K562 (cell line): ENCODE results near the gene MAZ. TPM values are rescaled to one million over a fixed set of nuclear protein-coding genes. Genes with fewer than 3 reads are reported as not detected.

Source experiments
- BDP1 ChIP-seq: IDR thresholded peaks from 3 replicates; pipeline ENCODE4 v1.6.1; 2011; ENCODE audit not compliant: insufficient read length, insufficient read depth
- CHCHD3 ChIP-seq: fragments of 250-450 bp; sonication (Bioruptor Pico); IDR thresholded peaks from 2 replicates; pipeline ENCODE4 v2.1.2; 2022; ENCODE audit warnings: mild to moderate bottlenecking
- ELF1 ChIP-seq: fragments of 200-800 bp; sonication (Bioruptor generic); IDR thresholded peaks from 2 replicates; pipeline ENCODE4 v1.6.1; 2016; ENCODE audit warnings: missing genetic modification characterization, missing compliant biosample characterization
- FOXA1 ChIP-seq: fragments of 450-650 bp; IDR thresholded peaks from 2 replicates; pipeline ENCODE4 v1.6.1; 2016; ENCODE audit warnings: mild to moderate bottlenecking, borderline replicate concordance
- HDAC3 ChIP-seq: fragments of 450-650 bp; IDR thresholded peaks from 2 replicates; pipeline ENCODE4 v1.6.1; 2018; ENCODE audit warnings: borderline replicate concordance, mild to moderate bottlenecking, moderate library complexity; ENCODE audit not compliant: partially characterized antibody
- HDAC6 ChIP-seq: IDR thresholded peaks from 2 replicates; pipeline ENCODE4 v1.6.1; 2012; ENCODE audit warnings: low read depth, mild to moderate bottlenecking, control low read depth, inconsistent platforms, low read length, moderate library complexity
- HNRNPLL ChIP-seq: fragments of 200-400 bp; formaldehyde crosslinking; IDR thresholded peaks from 2 replicates; pipeline ENCODE4 v1.6.1; 2017; ENCODE audit warnings: low read length, low read depth, mild to moderate bottlenecking; ENCODE audit not compliant: poor library complexity, severe bottlenecking
- HOXB6 ChIP-seq: fragments of 250-450 bp; sonication (Bioruptor Pico); IDR thresholded peaks from 2 replicates; pipeline ENCODE4 v1.5.1; 2022; ENCODE audit warnings: mild to moderate bottlenecking, borderline replicate concordance
- LCOR ChIP-seq: sonication (generic); formaldehyde crosslinking; IDR thresholded peaks from 2 replicates; pipeline ENCODE4 v1.8.0; 2022; ENCODE audit warnings: mild to moderate bottlenecking, missing genetic modification reagents
- LEF1 ChIP-seq: fragments of 450-650 bp; IDR thresholded peaks from 2 replicates; pipeline ENCODE4 v1.6.1; 2016; ENCODE audit warnings: mild to moderate bottlenecking
- MCM7 ChIP-seq, 2 experiments: fragments of 450-650 bp; IDR thresholded peaks; 2 replicates each; pipeline ENCODE4 v1.6.1; 2016 to 2018
- MED1 ChIP-seq: sonication (generic); formaldehyde crosslinking; IDR thresholded peaks from 2 replicates; pipeline ENCODE4 v1.8.1; 2023; ENCODE audit warnings: missing genetic modification reagents, borderline replicate concordance
- MYBL2 ChIP-seq, 2 experiments: fragments of 450-650 bp in 1 of 2; sonication (generic) in 1 of 2; formaldehyde crosslinking in 1 of 2; IDR thresholded peaks; 2 replicates each; pipeline versions ENCODE4 v1.6.1 to v1.8.1; 2017 to 2022; ENCODE audit warnings: borderline replicate concordance in 1 of 2, inconsistent platforms in 1 of 2, low read depth in 1 of 2, mild to moderate bottlenecking in 1 of 2, missing genetic modification reagents in 1 of 2, moderate library complexity in 1 of 2
- OTX1 ChIP-seq: fragments of 450-650 bp; formaldehyde crosslinking; IDR thresholded peaks from 2 replicates; pipeline ENCODE4 v1.4.0; 2022; ENCODE audit warnings: mild to moderate bottlenecking
- PHTF2 ChIP-seq: fragments of 250-450 bp; sonication (Bioruptor Pico); IDR thresholded peaks from 2 replicates; pipeline ENCODE4 v1.5.0; 2021; ENCODE audit warnings: mild to moderate bottlenecking
- PRPF4 ChIP-seq: fragments of 200-400 bp; formaldehyde crosslinking; IDR thresholded peaks from one replicate; pipeline ENCODE4 v1.6.1; 2017; ENCODE audit warnings: low read length, low read depth, mild to moderate bottlenecking; ENCODE audit not compliant: insufficient read depth, poor library complexity, severe bottlenecking
- RBM15 ChIP-seq: fragments of 200-400 bp; formaldehyde crosslinking; IDR thresholded peaks from 2 replicates; pipeline ENCODE4 v1.6.1; 2018; ENCODE audit warnings: mild to moderate bottlenecking, low read length, moderate library complexity; ENCODE audit not compliant: insufficient read depth
- SMC3 ChIP-seq: conservative IDR thresholded peaks from 2 replicates; pipeline ENCODE4 v1.6.1; 2011; ENCODE audit warnings: low read depth, low read length, improper control_type of control experiment; ENCODE audit not compliant: insufficient read depth
- WHSC1 ChIP-seq: IDR thresholded peaks from one replicate; pipeline ENCODE4 v1.6.1; 2012; ENCODE audit warnings: low read length, control low read depth, inconsistent platforms
- ZBTB1 ChIP-seq: sonication (generic); formaldehyde crosslinking; IDR thresholded peaks from 2 replicates; pipeline ENCODE4 v1.8.1; 2023; ENCODE audit warnings: missing genetic modification reagents, low read depth, mild to moderate bottlenecking, borderline replicate concordance
- ZBTB12 ChIP-seq: fragments of 250-450 bp; sonication (Bioruptor Pico); IDR thresholded peaks from 2 replicates; pipeline ENCODE4 v1.4.0; 2020
- ZFPM2 ChIP-seq: fragments of 250-450 bp; sonication (Bioruptor Pico); IDR thresholded peaks from 2 replicates; pipeline ENCODE4 v1.5.1; 2022; ENCODE audit warnings: mild to moderate bottlenecking
- ZNF133 ChIP-seq: fragments of 250-450 bp; sonication (Bioruptor Pico); IDR thresholded peaks from 2 replicates; pipeline ENCODE4 v1.4.0; 2020; ENCODE audit warnings: mild to moderate bottlenecking
- ZNF134 ChIP-seq: fragments of 250-450 bp; sonication (Bioruptor Pico); conservative IDR thresholded peaks from 2 replicates; pipeline ENCODE4 v1.4.0; 2020
- ZNF347 ChIP-seq: fragments of 450-650 bp; formaldehyde crosslinking; IDR thresholded peaks from 2 replicates; pipeline ENCODE4 v1.4.0; 2020; ENCODE audit warnings: low read depth, mild to moderate bottlenecking, moderate library complexity
- ZNF395 ChIP-seq: fragments of 200-800 bp; sonication (Bioruptor generic); IDR thresholded peaks from 2 replicates; pipeline ENCODE4 v1.6.1; 2017; ENCODE audit warnings: missing genetic modification characterization, missing compliant biosample characterization
- ZNF444 ChIP-seq: fragments of 250-450 bp; sonication (Bioruptor Pico); IDR thresholded peaks from 2 replicates; pipeline ENCODE4 v1.4.0; 2020; ENCODE audit warnings: mild to moderate bottlenecking, moderate library complexity
- polyA plus RNA-seq, 8 experiments: library from polyadenylated mRNA; depleted of rRNA in 4 of 8; stranded (reverse) in 5 of 8; unstranded in 3 of 8; fragments of >200 nt; fragmentation: Nextera tagmentation in 2 of 8; fragmentation: Illumina TruSeq in 1 of 8; extraction: Ambion mirVana in 2 of 8; extraction: Trizol in 1 of 8; gene quantifications; 2 replicates each; pipeline versions ENCODE4 v1.2.1 to v1.2.3, GENCODE V29; 2011 to 2014; ENCODE audit warnings: inconsistent platforms in 1 of 8, missing spikeins in 1 of 8
- total RNA-seq, 7 experiments: library from RNA; depleted of rRNA in 6 of 7; stranded (reverse); fragments of >200 nt in 6 of 7; fragmentation: Illumina TruSeq in 2 of 7; extraction: Trizol in 2 of 7; gene quantifications; 2 replicates each; pipeline versions ENCODE4 v1.2.1 to v1.2.3, GENCODE V29; 2011 to 2021; ENCODE audit warnings: low replicate concordance in 1 of 7

MAZ gene
- total and polyA plus RNA-seq, 9 of the 15 experiments (the other 6 are each of a cell fraction or from before 2014, with no cell fraction given): 45.4 to 532 (median 250) TPM

GRCh38 chr16:29807426-29808218, 1.3 kb downstream of the MAZ start (continued):
- TF ChIP-seq CHCHD3 (no peak), LCOR (CRISPR knock-in tag) (peak; percentile 88), ZBTB12 (CRISPR knock-in tag) (0 out of 2 replicates have a peak, but pooled peaks have one; percentile 6), ELF1 (tag) (peak; percentile 53; the same call in 1 of the 2 replicates), FOXA1 (no peak), MED1 (no peak), ZNF134 (CRISPR knock-in tag) (no peak), HOXB6 (CRISPR knock-in tag) (no peak), BDP1 (no peak), PHTF2 (CRISPR knock-in tag) (0 out of 2 replicates have a peak, but pooled peaks have one; percentile 36), OTX1 (no peak), ZNF444 (CRISPR knock-in tag) (peak; percentile 96), WHSC1 (no peak), PRPF4 (no peak), ZNF395 (no peak), MCM7 (IDR thresholded peaks at IDR 0.05) (no peak), RBM15 (no peak), ZFPM2 (0 out of 2 replicates have a peak, but pooled peaks have one; percentile 11), ZNF133 (CRISPR knock-in tag) (no peak), HNRNPLL (peak; percentile 97), HDAC6 (no peak), SMC3 (0 out of 2 replicates have a peak, but pooled peaks have one; percentile 10), ZNF347 (no peak), LEF1 (peak; percentile 31; the same call in 1 of the 2 replicates), HDAC3 (peak; percentile 14), ZBTB1 (CRISPR knock-in tag) (no peak), MYBL2 (IDR thresholded peaks at IDR 0.05; ENCODE audit: low read depth) (no peak), MYBL2 (CRISPR knock-in tag; IDR thresholded peaks at IDR 0.05; ENCODE audit: borderline replicate concordance) (no peak)
